NCI-H460 (cell line): ENCODE results near the gene TSPYL1. TPM values are rescaled to one million over a fixed set of nuclear protein-coding genes. Genes with fewer than 3 reads are reported as not detected.

ENCODE experiments used
- total RNA-seq: library from RNA; depleted of rRNA; stranded (reverse); fragments of >200 nt; shearing (Covaris generic); gene quantifications from 2 replicates; pipeline ENCODE4 v1.2.3, GENCODE V29; 2014; rRNA removed

The TSPYL1 gene
- total RNA-seq, 1 experiment from 2014 or later: 34.6 TPM

Other genes with a start within 250 kb of the TSPYL1 start
- 6.4 and 6.9 TPM in 2 replicates for gene FRK, start 219.0 kb downstream of the TSPYL1 start, total RNA-seq
- 16.7 and 22.7 TPM in 2 replicates for gene NT5DC1, start 179.1 kb downstream of the TSPYL1 start, total RNA-seq
- gene COL10A1, start 153.8 kb downstream of the TSPYL1 start, total RNA-seq: 0.02 TPM in 1 of 2 replicates, not detected in the other
- 7.6 and 9.7 TPM in 2 replicates for gene TSPYL4, start 25.9 kb downstream of the TSPYL1 start, total RNA-seq
- gene DSE, start 91.0 kb upstream of the TSPYL1 start, total RNA-seq: 8.2 TPM in 2 replicates
- 0.45 TPM in 1 of 2 replicates, not detected in the other for gene CALHM6, start 181.4 kb upstream of the TSPYL1 start, total RNA-seq
- gene CALHM5, start 231.7 kb upstream of the TSPYL1 start, total RNA-seq: 0.03 and 0.05 TPM in 2 replicates